DOHH2 (cell line): ENCODE measurements around the gene PGF.

Source experiments
- H3F3A ChIP-seq: fragments of 200-600 bp; sonication (generic), shearing (Covaris generic); 2 replicates; pipeline ENCODE4 v1.6.0; 2016; ENCODE audit warnings: antibody characterized with exemption, mild to moderate bottlenecking; ENCODE audit not compliant: control insufficient read depth, insufficient read depth
- H3K27ac ChIP-seq: fragments of 200-600 bp; sonication (generic); 2 replicates; pipeline ENCODE4 v1.5.1; 2014; ENCODE audit warnings: low read depth, mild to moderate bottlenecking, low read length, moderate library complexity
- H3K27me3 ChIP-seq: fragments of 200-600 bp; sonication (generic); 2 replicates; pipeline ENCODE4 v1.6.1; 2014; ENCODE audit warnings: mild to moderate bottlenecking, low read length, mixed read lengths; ENCODE audit not compliant: control insufficient read depth
- H3K36me3 ChIP-seq: fragments of 200-600 bp; sonication (generic); 2 replicates; pipeline ENCODE4 v1.6.1; 2014; ENCODE audit warnings: mild to moderate bottlenecking, low read length, moderate library complexity, mixed read lengths; ENCODE audit not compliant: control insufficient read depth
- H3K4me1 ChIP-seq: fragments of 200-600 bp; sonication (generic); 2 replicates; pipeline ENCODE4 v1.6.1; 2014; ENCODE audit warnings: mild to moderate bottlenecking, low read length, mixed read lengths; ENCODE audit not compliant: control insufficient read depth
- H3K4me2 ChIP-seq: fragments of 200-600 bp; sonication (generic); 2 replicates; pipeline ENCODE4 v1.6.0; 2014; ENCODE audit warnings: mild to moderate bottlenecking, low read length, moderate library complexity
- H3K4me3 ChIP-seq: fragments of 200-600 bp; sonication (generic); 2 replicates; pipeline ENCODE4 v1.5.1; 2014; ENCODE audit warnings: mild to moderate bottlenecking, low read length, mixed read lengths
- H3K79me2 ChIP-seq: fragments of 200-600 bp; sonication (generic); 2 replicates; pipeline ENCODE4 v1.6.1; 2014; ENCODE audit warnings: mild to moderate bottlenecking, low read length, mixed read lengths; ENCODE audit not compliant: control insufficient read depth
- H3K9me2 ChIP-seq: fragments of 200-600 bp; sonication (generic); replicated peaks from 2 replicates; pipeline ENCODE4 v1.6.1; 2014; ENCODE audit warnings: mild to moderate bottlenecking, low read length, mixed read lengths; ENCODE audit not compliant: control insufficient read depth
- H3K9me3 ChIP-seq: fragments of 200-600 bp; sonication (generic); 2 replicates; pipeline ENCODE4 v1.6.1; 2014; ENCODE audit warnings: antibody characterized with exemption, low read length, mixed read lengths; ENCODE audit not compliant: control insufficient read depth, insufficient read depth
- H4K20me1 ChIP-seq: fragments of 200-600 bp; sonication (generic); 2 replicates; pipeline ENCODE4 v1.6.0; 2014; ENCODE audit warnings: low read depth, mild to moderate bottlenecking, antibody characterized with exemption, low read length, moderate library complexity; ENCODE audit not compliant: control insufficient read depth, insufficient read depth
- EZH2phosphoT487 ChIP-seq: fragments of 200-600 bp; sonication (generic); IDR thresholded peaks from 2 replicates; pipeline ENCODE4 v1.6.1; 2017; ENCODE audit warnings: borderline replicate concordance, mild to moderate bottlenecking, antibody characterized with exemption, low read length, moderate library complexity, mixed read lengths
- TF ChIP-seq, protein P1 (sequence below): fragments of 200-600 bp; sonication (generic); IDR thresholded peaks from one replicate; pipeline ENCODE4 v1.5.1; 2014; ENCODE audit warnings: antibody characterized with exemption, mild to moderate bottlenecking, low read depth, low read length; ENCODE audit not compliant: poor library complexity, severe bottlenecking

PGF gene

DNA sequence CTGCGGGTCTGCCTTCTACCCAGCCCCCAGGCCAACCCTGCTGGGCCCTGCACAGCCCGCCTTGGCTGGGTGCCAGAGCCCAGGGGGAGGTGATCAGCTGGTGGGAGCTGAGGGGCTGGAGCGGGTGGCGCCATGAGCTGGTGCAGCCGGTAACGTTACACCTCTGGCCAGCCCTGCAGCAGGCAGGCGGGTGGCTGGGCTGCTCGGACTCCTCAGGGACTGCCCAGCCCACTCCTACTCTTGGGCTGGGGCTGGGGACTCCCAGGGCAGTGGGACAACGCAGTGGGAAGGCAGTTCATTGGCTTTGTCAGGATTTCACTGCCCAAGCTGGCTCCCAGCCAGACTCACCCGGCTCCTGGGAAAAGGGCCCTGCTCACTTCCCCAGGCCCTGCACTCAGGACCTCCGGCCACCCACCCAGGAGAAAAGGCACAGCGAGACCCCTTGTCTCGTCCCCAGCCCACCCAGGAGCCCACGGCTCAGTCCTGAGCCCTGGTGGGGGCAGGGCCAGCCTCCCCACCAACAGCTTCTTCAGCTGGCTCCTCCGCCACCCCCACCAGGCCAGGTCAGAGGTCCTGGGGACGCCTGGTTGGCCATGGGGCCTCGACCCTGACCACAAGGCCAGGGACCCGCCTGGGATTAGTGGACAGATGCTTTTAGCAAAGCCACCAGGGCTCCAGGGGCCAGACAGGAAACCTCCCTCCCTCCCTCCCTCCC is 1.0 kb downstream of the PGF start:
- Histone ChIP-seq H3K9me2 (no peaks in the 10 kb centered on the region), H3K4me3 (no peak overlapping the region), H3K27me3 (peaks cover 9% of the 10 kb centered on the region), H3K27ac (no peak overlapping the region), H3K79me2 (no peaks in the 10 kb centered on the region), H4K20me1 (no peaks in the 10 kb centered on the region), H3K36me3 (no peaks in the 10 kb centered on the region), H3K9me3 (no peaks in the 10 kb centered on the region), H3K4me1 (peaks cover 6% of the 10 kb centered on the region; the same call in 1 of the 2 replicates), H3F3A (no peaks in the 10 kb centered on the region), H3K4me2 (peak overlapping the region; percentile 64)
- TF ChIP-seq, protein P1, sequence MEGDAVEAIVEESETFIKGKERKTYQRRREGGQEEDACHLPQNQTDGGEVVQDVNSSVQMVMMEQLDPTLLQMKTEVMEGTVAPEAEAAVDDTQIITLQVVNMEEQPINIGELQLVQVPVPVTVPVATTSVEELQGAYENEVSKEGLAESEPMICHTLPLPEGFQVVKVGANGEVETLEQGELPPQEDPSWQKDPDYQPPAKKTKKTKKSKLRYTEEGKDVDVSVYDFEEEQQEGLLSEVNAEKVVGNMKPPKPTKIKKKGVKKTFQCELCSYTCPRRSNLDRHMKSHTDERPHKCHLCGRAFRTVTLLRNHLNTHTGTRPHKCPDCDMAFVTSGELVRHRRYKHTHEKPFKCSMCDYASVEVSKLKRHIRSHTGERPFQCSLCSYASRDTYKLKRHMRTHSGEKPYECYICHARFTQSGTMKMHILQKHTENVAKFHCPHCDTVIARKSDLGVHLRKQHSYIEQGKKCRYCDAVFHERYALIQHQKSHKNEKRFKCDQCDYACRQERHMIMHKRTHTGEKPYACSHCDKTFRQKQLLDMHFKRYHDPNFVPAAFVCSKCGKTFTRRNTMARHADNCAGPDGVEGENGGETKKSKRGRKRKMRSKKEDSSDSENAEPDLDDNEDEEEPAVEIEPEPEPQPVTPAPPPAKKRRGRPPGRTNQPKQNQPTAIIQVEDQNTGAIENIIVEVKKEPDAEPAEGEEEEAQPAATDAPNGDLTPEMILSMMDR = no peak
- no peak for TF ChIP-seq EZH2phosphoT487

DNA sequence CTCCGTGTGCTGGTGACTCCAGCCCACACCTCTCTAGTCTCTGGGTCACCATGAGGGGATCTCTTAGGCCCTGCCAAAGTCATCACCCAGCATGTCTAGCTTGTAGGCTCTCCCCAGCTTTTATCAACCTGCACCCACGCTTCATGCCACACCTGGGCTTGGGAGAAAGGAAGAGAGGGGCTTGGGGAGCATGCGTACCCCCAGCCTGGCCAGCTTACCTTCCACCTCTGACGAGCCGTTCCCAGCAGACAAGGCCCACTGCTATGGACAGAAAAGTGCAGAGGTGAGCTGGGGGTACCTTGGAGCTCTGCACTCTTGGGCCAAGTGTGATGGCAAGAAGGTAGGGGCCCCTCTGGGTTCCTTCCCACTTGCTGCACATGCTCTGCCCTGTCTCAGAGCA is 1.7 kb downstream of the PGF start:
- peaks cover 9% of the 10 kb centered on the region for H3K27me3 ChIP-seq
- TF ChIP-seq EZH2phosphoT487 = no peak
- TF ChIP-seq, protein P1 = no peak
- no peaks in the 10 kb centered on the region for H3K79me2 ChIP-seq
- H3K27ac ChIP-seq = no peak overlapping the region
- no peaks in the 10 kb centered on the region for H3K9me2 ChIP-seq
- H3K36me3 ChIP-seq = no peaks in the 10 kb centered on the region
- H3K9me3 ChIP-seq = no peaks in the 10 kb centered on the region
- H3F3A ChIP-seq = no peaks in the 10 kb centered on the region
- peaks cover 6% of the 10 kb centered on the region; the same call in 1 of the 2 replicates for H3K4me1 ChIP-seq
- no peaks in the 10 kb centered on the region for H4K20me1 ChIP-seq
- no peak overlapping the region for H3K4me3 ChIP-seq
- no peak overlapping the region for H3K4me2 ChIP-seq

DNA sequence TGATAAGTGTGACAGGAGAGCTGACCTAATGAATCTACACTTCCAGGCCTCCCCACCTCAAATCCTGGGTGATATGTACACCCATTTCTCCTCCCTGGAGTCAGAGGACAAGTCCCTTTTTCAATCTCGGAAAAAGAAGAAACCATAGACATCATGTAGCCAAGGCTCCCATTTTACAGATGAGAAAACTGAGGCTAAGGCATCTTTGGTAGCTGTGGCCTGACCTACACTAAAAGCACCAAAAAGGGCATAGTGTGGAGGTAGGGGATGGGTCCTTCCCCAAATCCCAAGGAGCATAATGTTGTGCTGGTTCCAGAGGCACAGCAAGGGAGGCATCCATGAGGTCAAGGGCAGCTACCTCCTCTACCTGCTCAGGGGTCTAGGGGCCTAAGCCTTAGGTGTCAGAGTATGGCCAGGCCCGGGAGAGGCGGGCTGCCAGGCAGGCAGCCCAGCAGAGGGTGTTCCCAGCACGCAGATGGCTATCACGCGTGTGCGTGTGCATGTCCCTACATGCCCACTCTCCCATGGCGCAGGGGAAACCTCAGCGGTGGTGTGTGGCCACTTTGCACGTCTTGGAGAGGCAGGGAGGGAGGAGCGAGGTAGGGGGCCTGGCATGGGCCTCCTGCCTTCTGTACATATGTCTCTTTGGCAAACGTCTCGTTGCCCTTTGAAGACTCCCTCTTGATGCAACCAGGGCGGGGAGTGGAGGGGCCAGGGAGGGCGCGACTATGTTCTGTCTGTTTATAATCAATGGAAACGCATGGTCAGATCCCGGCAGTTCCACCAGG is 2.5 kb downstream of the PGF start:
- H4K20me1 ChIP-seq = no peaks in the 10 kb centered on the region
- no peak overlapping the region for H3K27ac ChIP-seq
- H3K4me2 ChIP-seq = no peak overlapping the region
- no peak overlapping the region for H3K4me3 ChIP-seq
- H3K9me3 ChIP-seq = no peaks in the 10 kb centered on the region
- H3K79me2 ChIP-seq = no peaks in the 10 kb centered on the region
- peaks cover 6% of the 10 kb centered on the region; the same call in 1 of the 2 replicates for H3K4me1 ChIP-seq
- no peaks in the 10 kb centered on the region for H3F3A ChIP-seq
- TF ChIP-seq, protein P1 = no peak
- no peak for TF ChIP-seq EZH2phosphoT487
- H3K9me2 ChIP-seq = no peaks in the 10 kb centered on the region
- H3K36me3 ChIP-seq = no peaks in the 10 kb centered on the region
- peaks cover 9% of the 10 kb centered on the region for H3K27me3 ChIP-seq
